ENCODE results near the gene KDM6A.
A peak's percentile ranks its signal among the peaks of the same experiment; 100 is the strongest.
"Not testable (repeated sequence)": the region's sequence is repeated elsewhere in the genome, so short reads cannot be mapped to it uniquely, and the experiment has no call there.

The KDM6A gene

DNA sequence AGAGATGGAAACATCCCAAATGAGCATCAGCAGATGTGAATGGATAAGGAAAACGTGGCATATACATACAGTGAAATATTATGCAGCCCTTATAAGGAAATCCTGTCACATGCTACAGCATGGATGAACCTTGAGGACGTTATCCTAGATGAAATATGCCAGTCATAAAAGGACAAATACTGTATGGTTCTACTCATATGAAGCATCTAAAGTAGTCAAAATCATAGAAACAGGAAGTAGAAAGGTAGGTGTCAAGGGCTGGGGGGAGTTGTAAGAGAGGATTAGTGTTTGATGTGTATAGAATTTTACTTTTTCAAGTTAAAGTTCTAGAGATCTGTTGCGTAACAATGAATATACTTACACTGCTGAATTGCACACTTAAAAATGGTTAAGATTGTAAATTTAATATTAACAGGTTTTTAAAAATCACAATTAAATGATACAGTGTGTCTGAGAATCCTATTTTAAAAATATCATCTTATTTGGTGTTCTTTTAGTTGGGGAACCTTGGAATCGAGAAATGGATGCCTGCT, 58.5 kb downstream of the KDM6A start:
- no peak for DNase-seq

DNA sequence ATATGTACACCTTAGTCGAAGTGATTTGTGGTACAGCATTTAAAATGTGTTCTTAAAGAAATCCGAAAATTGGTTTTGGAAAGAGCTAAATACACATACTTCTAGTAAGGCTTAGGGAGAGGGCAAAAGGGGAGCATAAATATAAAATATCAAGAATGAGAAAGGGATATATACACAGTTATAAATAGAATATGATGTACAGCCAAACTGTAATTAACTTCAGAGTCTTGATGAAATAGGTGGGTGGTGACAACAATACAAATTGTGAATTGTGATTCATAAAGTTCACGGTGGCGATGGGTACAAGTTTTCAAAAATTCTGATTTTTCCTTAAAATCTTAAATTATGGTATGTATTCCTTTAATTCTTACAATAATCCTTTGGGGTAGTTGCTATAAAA, 62.2 kb downstream of the KDM6A start:
- no peak for DNase-seq

DNA sequence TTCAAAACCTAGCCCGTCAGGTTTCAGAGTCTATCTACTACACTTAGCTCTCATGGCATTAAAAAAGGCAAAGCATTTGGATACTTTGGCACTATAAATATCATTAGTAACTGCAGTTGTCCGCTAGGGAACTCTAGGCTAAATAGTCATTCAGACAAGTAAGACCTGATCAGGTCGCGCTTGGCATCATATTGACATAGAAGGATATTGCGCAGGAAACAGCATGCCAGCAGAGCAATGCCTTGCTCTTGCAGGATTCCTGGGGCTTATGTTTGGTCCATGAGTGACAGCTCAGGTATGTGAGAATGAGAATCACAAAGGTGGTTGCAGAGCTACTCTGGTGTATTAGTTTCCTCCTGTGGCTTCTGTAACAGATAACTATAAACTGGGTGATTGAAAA, 62.7 kb downstream of the KDM6A start:
- DNase-seq: no peak

GRCh38 chrX:44937606-44938005, 64.6 kb downstream of the KDM6A start:
- no peak for DNase-seq

- DNase-seq: no peak
Observed at GRCh38 chrX:44938111-44938510, 65.1 kb downstream of the KDM6A start.

GRCh38 chrX:44940541-44940940, 67.6 kb downstream of the KDM6A start:
- not testable (repeated sequence) for DNase-seq

DNA sequence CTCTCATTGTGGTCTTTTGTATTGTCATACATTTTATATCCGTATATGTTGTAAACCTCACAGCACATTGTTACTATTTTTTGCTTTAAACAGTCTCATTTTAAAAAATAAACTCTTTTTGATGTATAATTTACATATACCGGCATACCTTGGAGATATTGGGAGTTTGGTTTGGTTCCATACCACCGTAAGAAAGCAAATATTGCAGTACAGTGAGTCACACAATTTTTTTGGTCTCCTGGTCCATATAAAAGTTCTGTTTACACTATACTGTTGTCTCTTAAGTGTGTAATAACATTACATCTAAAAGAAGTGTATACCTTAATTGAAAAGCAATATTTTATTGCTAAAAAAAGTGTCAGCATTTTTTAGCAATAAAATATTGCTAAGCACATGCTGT, 70.0 kb downstream of the KDM6A start:
- no peak for DNase-seq

GRCh38 chrX:44944894-44945293, 71.9 kb downstream of the KDM6A start:
- no peak for DNase-seq

DNA sequence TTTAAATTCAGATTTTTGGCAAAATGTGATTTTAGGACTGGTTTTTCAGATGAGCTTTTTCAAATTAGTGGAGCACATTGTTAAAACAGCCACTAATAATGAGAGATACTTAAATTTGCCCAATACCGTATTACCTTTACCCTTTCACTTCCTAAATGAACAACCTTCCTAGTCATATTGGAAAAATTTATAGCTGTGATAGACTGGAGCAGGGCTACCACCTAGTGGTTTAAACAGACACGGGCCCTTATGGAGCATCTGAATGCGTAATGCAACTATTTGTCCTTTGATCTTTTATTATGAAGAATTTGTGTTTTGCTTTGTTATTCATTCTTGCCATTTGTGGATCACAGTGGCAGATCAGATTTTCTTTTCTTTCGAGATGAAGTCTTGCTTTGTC, 72.7 kb downstream of the KDM6A start:
- DNase-seq: no peak

- DNase-seq: no peak
Observed at GRCh38 chrX:44946771-44947170, 73.8 kb downstream of the KDM6A start.

DNA sequence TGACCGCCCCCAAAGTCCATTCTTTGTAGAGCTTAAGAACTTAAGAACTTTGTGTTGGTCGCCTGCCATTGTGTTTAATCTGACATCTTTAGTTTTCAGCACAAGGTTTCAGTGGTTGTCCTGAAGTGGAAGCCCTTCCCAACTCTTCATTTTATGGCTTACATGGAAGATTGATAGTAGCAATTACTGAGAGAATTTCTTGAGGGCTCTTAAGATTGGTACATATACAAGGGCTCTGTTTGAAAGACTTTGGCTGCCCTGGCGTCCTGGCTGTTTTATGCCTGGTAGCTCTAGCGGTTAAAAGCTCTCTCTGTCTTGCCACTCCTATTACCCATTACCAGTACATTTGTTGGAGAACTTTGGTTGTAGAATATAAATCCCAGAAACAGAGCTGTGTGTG, 75.0 kb downstream of the KDM6A start:
- no peak for DNase-seq

DNA sequence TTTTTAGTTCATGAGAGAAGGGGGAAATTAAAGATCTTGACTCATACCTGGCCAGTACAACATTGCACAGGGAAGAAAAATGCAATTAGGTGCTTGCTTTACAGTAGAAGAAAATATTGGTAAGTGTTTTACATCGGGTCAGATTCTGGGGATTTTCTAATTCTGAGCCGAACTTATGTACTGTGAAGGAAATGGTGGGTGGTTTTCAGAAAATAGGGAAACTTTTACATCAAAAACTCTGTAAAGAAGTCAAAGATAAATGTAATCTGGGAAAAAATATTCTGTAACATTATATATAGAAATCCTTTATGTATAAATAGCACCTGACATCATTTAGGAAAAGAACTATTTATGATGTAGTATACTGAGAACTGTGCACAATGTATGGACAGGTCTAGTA, 75.4 kb downstream of the KDM6A start:
- DNase-seq: no peak

DNA sequence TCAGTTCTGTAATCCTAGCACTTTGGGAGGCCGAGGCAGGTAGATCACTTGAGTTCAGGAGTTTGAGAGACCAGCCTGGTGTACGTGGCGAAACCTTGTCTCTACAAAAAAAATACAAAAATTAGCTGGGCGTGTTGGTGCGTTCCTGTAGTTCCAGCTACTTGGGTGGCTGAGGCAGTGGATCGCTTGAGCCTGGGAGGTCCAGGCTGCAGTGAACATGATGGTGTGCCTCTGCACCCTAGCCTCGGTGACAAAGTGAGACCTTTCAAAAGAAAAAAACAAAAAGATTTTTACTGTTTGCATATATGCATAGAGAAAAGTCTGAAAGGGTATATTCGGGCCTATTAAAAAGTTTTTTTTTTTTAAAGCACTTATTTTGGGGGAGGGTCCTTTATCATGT, 76.1 kb downstream of the KDM6A start:
- DNase-seq: no peak

- DNase-seq: not testable (repeated sequence)
Observed at GRCh38 chrX:44950471-44951366, 77.7 kb downstream of the KDM6A start.

DNA sequence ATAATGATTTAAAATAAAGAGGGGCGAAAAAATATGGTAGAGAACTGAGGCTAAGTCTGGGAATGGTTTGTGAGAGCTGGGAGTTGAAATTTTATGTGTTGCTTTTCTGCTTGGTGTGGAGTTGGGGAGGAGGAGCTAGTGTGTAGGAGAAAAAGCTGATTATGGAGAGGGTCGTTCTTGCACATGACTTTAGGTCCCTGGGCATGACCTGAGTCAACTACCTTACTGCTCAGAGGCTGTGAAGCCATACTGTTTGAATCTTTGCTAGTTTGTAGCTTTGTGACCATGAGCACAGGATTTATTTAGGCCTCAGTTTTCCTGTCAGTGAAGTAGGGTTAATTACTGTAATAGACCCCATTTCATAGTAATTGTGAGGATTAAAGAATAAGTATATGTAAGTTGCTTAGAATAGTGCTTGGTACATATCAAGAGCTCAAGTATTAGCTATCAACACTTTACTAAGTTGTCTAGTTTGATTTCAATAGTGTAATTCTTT, 78.6 kb downstream of the KDM6A start:
- no peak for DNase-seq

- no peak for DNase-seq
Observed at GRCh38 chrX:44952329-44953027, 79.5 kb downstream of the KDM6A start.

- no peak for DNase-seq
Observed at GRCh38 chrX:44953734-44954502, 80.9 kb downstream of the KDM6A start.

DNA sequence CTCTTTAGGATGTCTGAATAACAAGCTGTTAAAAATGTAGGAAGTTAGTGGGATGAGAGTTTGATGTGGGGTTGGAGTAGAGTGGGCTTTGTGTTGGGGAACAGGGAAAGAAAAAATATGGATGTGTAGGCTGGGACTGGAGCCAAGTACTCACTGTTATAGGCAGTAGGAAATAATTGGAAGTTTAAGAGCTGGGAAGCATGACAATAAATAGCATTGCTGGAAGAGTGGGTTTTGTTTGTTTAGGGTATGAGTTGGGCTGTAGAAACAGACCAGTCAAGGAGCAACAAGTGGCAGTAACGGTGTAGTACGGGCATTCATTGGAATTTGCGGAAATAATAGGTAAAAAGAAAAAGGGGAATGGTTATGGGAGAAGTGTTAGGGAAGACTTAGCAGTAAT, 81.6 kb downstream of the KDM6A start:
- DNase-seq: no peak

DNA sequence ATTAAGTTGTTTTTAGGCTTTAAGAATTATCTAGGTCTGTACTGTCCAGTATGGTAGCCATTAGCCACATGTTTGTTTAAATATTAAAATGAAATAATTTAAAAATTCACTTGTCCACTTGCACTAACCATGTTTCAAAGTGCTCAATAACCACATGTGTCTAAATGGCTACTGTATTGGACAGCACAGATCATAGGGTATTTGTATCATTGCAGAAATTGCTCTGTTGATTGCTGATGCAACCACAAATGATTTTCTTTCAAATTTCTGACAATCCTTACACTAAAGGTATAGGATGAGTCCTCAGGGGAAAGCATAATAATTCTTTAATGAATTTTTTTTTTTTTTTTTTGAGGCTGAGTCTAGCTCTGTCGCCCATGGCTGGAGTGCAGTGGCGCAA, 84.9 kb downstream of the KDM6A start:
- DNase-seq: no peak

- no peak for DNase-seq
Observed at GRCh38 chrX:44958480-44958879, 85.5 kb downstream of the KDM6A start.

DNA sequence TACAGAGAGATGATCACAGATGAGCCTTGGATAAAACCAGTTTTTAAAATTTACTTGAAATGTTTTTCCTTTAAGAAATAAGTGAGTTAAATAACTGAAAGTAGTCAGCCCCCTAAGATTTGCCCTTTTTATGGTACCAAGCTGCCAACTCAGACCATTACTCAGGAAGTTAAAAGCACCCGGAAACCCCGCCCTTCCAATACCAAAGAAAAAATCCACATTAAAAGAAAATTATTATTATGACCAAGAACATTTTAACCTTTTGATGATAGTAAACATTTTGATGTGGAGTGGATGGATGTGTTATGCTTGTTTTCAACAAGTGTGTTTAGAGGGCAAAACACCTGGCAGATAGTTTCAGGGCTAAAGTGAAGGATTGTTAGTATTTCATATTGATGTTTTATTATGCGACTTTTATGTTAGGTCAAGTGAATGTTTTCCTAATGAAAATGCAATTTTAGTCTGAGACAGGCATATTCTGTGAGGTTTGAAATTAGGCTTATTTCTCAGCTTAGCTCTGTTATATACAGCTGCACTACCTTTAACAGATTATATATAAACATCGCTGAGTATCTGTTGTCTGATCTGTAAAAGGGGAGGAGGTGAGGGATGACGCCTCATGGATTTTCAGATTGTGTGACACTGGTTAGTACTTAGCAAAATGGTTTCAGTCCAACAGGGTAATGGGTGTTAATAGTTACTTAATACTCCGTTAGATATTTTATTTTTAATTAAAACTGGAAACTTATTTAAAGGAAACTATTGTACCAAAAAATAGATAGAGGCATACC, 89.0 kb downstream of the KDM6A start:
- peak; percentile 63 for DNase-seq

GRCh38 chrX:44962944-44963343, 90.0 kb downstream of the KDM6A start:
- DNase-seq: no peak
